Measurements from ENCODE around the gene PHETA1. TPM values are rescaled to one million over a fixed set of nuclear protein-coding genes. Genes with fewer than 3 reads are reported as not detected.
"Not testable (repeated sequence)": the region's sequence is repeated elsewhere in the genome, so short reads cannot be mapped to it uniquely, and the experiment has no call there.

Gene PHETA1
- total and polyA plus RNA-seq, 2 experiments from 2014 or later: 7.9 to 12.9 TPM

- 60 to 68% methylated on average over 7 of the region's 7 CpGs for WGBS, 2 experiments (ENCODE audit: low coverage in 1 of 2, low lambda C conversion rate in 2 of 2, missing lambda C conversion rate in 2 of 2)
- H2AFZ ChIP-seq: no peak overlapping the region
- no peak for TF ChIP-seq EZH2phosphoT487 (IDR thresholded peaks at IDR 0.05; ENCODE audit: insufficient read depth, low read depth)
Observed at GRCh38 chr12:111335811-111336210, 33.1 kb downstream of the PHETA1 start.

GRCh38 chr12:111335301-111335700 is 33.6 kb downstream of the PHETA1 start:
- H3K4me1 ChIP-seq (ENCODE audit: insufficient read depth); H3K27me3 ChIP-seq (replicated peaks; ENCODE audit: insufficient read depth); H3K4me2 ChIP-seq (ENCODE audit: unreplicated experiment); H3K9ac ChIP-seq; H3K4me3 ChIP-seq; DNase-seq; H4K20me1 ChIP-seq (ENCODE audit: insufficient read depth); H3K9me2 ChIP-seq (ENCODE audit: insufficient read depth); H2AFZ ChIP-seq; H3K27ac ChIP-seq; H3F3A ChIP-seq (ENCODE audit: insufficient read depth); H3K79me2 ChIP-seq (ENCODE audit: insufficient read depth); H3K9me3 ChIP-seq (ENCODE audit: low read depth); in situ Hi-C loops (cut with MboI); H3K36me3 ChIP-seq (ENCODE audit: low read depth): not testable (repeated sequence)
- WGBS, 2 experiments (ENCODE audit: low coverage in 1 of 2, low lambda C conversion rate in 2 of 2, missing lambda C conversion rate in 2 of 2): 78 to 81% methylated on average over 10 of the region's 10 CpGs

More at GRCh38 chr12:111335811-111336210, 33.1 kb downstream of the PHETA1 start:
- Histone ChIP-seq H3K4me1 (ENCODE audit: insufficient read depth) (no peaks in the 10 kb centered on the region), H3K9ac (no peak overlapping the region), H3K9me3 (ENCODE audit: low read depth) (no peaks in the 10 kb centered on the region), H3K79me2 (ENCODE audit: insufficient read depth) (no peaks in the 10 kb centered on the region), H3F3A (ENCODE audit: insufficient read depth) (no peaks in the 10 kb centered on the region), H3K36me3 (ENCODE audit: low read depth) (no peaks in the 10 kb centered on the region), H3K4me3 (no peak overlapping the region), H3K4me2 (ENCODE audit: unreplicated experiment) (no peak overlapping the region), H3K27ac (no peak overlapping the region), H4K20me1 (ENCODE audit: insufficient read depth) (no peaks in the 10 kb centered on the region), H3K9me2 (ENCODE audit: insufficient read depth) (no peaks in the 10 kb centered on the region), H3K27me3 (replicated peaks; ENCODE audit: insufficient read depth) (peaks cover 8% of the 10 kb centered on the region; the same call in 1 of the 2 replicates)
- no peak for DNase-seq
- in situ Hi-C loops (cut with MboI): no loop called here

- 73 to 74% methylated on average over 11 of the region's 11 CpGs for WGBS, 2 experiments (ENCODE audit: low coverage in 1 of 2, low lambda C conversion rate in 2 of 2, missing lambda C conversion rate in 2 of 2)
- in situ Hi-C loops (cut with MboI): no loop called here
- no peaks in the 10 kb centered on the region for H3K79me2 ChIP-seq (ENCODE audit: insufficient read depth)
- no peaks in the 10 kb centered on the region for H3K4me1 ChIP-seq (ENCODE audit: insufficient read depth)
- H3K4me2 ChIP-seq (ENCODE audit: unreplicated experiment): no peak overlapping the region
- H3K27ac ChIP-seq: no peak overlapping the region
- no peaks in the 10 kb centered on the region for H3K9me2 ChIP-seq (ENCODE audit: insufficient read depth)
- no peak for DNase-seq
- H3F3A ChIP-seq (ENCODE audit: insufficient read depth): no peaks in the 10 kb centered on the region
- no peaks in the 10 kb centered on the region for H3K36me3 ChIP-seq (ENCODE audit: low read depth)
- no peak for TF ChIP-seq EZH2 (IDR thresholded peaks at IDR 0.05; ENCODE audit: insufficient read depth, poor library complexity, severe bottlenecking)
- no peak for TF ChIP-seq EZH2phosphoT487 (IDR thresholded peaks at IDR 0.05; ENCODE audit: insufficient read depth, low read depth)
- H2AFZ ChIP-seq: no peak overlapping the region
- no peaks in the 10 kb centered on the region for H4K20me1 ChIP-seq (ENCODE audit: insufficient read depth)
- no peak overlapping the region for H3K9ac ChIP-seq
- H3K4me3 ChIP-seq: no peak overlapping the region
- no peaks in the 10 kb centered on the region for H3K9me3 ChIP-seq (ENCODE audit: low read depth)
- no peaks in the 10 kb centered on the region for H3K27me3 ChIP-seq (replicated peaks; ENCODE audit: insufficient read depth)
Observed at GRCh38 chr12:111334393-111334915, 34.4 kb downstream of the PHETA1 start.

- in situ Hi-C loops (cut with MboI): no loop called here
- WGBS, 2 experiments (ENCODE audit: low coverage in 1 of 2, low lambda C conversion rate in 2 of 2, missing lambda C conversion rate in 2 of 2): 40% methylated on average over 8 of the region's 8 CpGs
- H3K36me3 ChIP-seq (ENCODE audit: low read depth): no peaks in the 10 kb centered on the region
Observed at GRCh38 chr12:111330800-111331752, 37.8 kb downstream of the PHETA1 start.

More at GRCh38 chr12:111330800-111331752, 37.8 kb downstream of the PHETA1 start:
- Histone ChIP-seq H2AFZ (no peak overlapping the region), H3F3A (ENCODE audit: insufficient read depth) (peaks cover 7% of the 10 kb centered on the region; the same call in 1 of the 2 replicates), H3K4me3 (no peak overlapping the region), H3K27me3 (replicated peaks; ENCODE audit: insufficient read depth) (no peaks in the 10 kb centered on the region), H4K20me1 (ENCODE audit: insufficient read depth) (no peaks in the 10 kb centered on the region), H3K79me2 (ENCODE audit: insufficient read depth) (no peaks in the 10 kb centered on the region), H3K4me1 (ENCODE audit: insufficient read depth) (no peaks in the 10 kb centered on the region), H3K9me2 (ENCODE audit: insufficient read depth) (no peaks in the 10 kb centered on the region), H3K9ac (no peak overlapping the region), H3K9me3 (ENCODE audit: low read depth) (no peaks in the 10 kb centered on the region), H3K27ac (no peak overlapping the region), H3K4me2 (ENCODE audit: unreplicated experiment) (no peak overlapping the region)
- no peak for TF ChIP-seq EZH2phosphoT487 (IDR thresholded peaks at IDR 0.05; ENCODE audit: insufficient read depth, low read depth)
- no peak for TF ChIP-seq EZH2 (IDR thresholded peaks at IDR 0.05; ENCODE audit: insufficient read depth, poor library complexity, severe bottlenecking)
- DNase-seq: peak; percentile 79

All from GM23248 (cell line).